Memory B cell (primary cell): Measurements from ENCODE around the gene NCOA5.

Experiments used
- ATAC-seq: fragments of 150-1000 bp; cut with Tn5 transposase; 2 replicates; pipeline ENCODE4 v1.10.0; 2021; ENCODE audit warnings: low read depth, mild to moderate bottlenecking, moderate library complexity
- DNase-seq, 2 donors: peaks; one replicate each; pipeline ENCODE4 v3.0.0; 2022; ENCODE audit warnings: low spot score in 2 of 2
- H3K27ac Mint-ChIP-seq: one replicate; pipeline ENCODE4 v1.8.0; 2022; ENCODE audit warnings: mild to moderate bottlenecking, moderate library complexity, mixed read lengths
- H3K27me3 Mint-ChIP-seq: one replicate; pipeline ENCODE4 v1.8.0; 2022; ENCODE audit warnings: mixed read lengths
- H3K36me3 Mint-ChIP-seq: one replicate; pipeline ENCODE4 v1.8.0; 2022; ENCODE audit warnings: mild to moderate bottlenecking, mixed read lengths
- H3K4me1 Mint-ChIP-seq: one replicate; pipeline ENCODE4 v1.8.0; 2022; ENCODE audit warnings: mixed read lengths
- H3K4me3 Mint-ChIP-seq: one replicate; pipeline ENCODE4 v1.8.0; 2022; ENCODE audit warnings: mild to moderate bottlenecking, moderate library complexity, mixed read lengths
- H3K9me3 Mint-ChIP-seq: one replicate; pipeline ENCODE4 v1.8.0; 2022; ENCODE audit warnings: mixed read lengths

NCOA5 gene

DNA sequence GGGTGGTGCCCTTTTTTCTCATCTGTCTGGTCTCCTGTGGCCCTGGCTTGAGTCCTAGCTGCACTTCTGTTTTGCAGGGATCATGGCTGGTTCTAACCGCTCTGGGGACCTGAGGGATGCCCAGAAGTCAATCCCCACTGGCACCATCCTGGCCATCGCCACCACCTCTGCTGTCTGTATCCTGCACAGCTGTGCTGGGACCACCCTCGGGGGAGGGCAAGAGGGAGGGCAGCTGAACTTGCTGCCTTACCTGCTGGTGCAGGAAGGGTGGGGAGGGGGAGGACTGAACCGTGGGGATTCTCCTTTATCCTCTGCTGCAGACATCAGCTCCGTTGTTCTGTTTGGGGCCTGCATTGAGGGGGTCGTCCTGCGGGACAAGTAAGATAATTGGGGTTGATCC, 46.2 kb downstream of the NCOA5 start:
- DNase-seq (no peak), ATAC-seq (no peak)
- Mint-ChIP-seq H3K27me3 (peaks cover 38% of the 10 kb centered on the region), H3K4me3 (no peak overlapping the region), H3K27ac (no peak overlapping the region), H3K4me1 (no peaks in the 10 kb centered on the region), H3K36me3 (no peaks in the 10 kb centered on the region), H3K9me3 (no peaks in the 10 kb centered on the region)

DNA sequence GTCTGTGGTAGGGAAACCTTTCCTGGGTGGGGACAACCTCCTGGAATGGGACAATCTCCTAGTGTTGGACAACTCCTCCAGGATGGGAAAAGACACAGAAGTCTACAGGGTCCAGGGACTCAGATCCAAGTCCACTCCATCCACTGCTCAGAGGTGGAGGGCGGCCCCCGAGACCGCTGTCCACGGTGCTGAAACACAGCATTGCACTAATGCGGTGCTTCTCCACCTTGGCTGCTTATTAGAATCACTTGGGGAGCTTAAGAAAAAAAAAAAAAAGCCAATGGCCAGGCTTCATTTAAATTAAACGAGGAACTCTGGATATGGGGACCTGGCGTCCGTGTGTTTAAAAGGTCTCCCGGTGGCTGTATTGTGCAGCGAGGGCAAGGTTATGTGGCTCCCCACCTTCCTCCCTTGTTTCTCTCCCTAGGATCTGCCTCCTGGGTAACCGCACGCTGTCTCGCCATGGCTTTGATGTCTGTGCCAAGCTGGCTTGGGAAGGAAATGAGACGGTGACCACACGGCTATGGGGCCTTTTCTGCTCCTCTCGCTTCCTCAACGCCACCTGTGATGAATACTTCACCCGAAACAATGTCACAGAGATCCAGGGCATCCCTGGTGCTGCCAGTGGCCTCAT, 48.7 kb downstream of the NCOA5 start:
- no peak for ATAC-seq
- H3K27me3 Mint-ChIP-seq: peaks cover 32% of the 10 kb centered on the region
- DNase-seq: peak; percentile 32 to 39

DNA sequence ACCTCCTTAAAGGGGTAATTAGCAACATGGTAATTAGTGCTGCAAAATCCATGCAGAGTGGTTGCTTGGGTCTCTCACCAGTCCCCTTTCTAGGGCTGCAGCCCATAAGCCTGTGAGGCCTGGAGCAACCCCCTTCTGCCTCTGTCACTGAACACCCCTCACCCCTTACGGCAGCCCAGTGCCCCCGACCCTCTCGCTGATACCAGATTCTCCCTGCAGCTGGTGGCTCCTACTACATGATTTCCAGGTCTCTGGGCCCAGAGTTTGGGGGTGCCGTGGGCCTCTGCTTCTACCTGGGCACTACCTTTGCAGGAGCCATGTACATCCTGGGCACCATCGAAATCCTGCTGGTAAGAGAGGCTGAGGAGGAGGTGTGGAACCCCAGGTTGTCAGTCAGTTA, 52.7 kb downstream of the NCOA5 start:
- H3K27me3 Mint-ChIP-seq: peaks cover 37% of the 10 kb centered on the region
- DNase-seq (no peak), ATAC-seq (no peak)
- no peaks in the 10 kb centered on the region for H3K36me3 Mint-ChIP-seq
- H3K4me3 Mint-ChIP-seq: no peak overlapping the region
- H3K9me3 Mint-ChIP-seq: no peaks in the 10 kb centered on the region
- H3K4me1 Mint-ChIP-seq: no peaks in the 10 kb centered on the region
- no peak overlapping the region for H3K27ac Mint-ChIP-seq

More for the DNA sequence above, 48.7 kb downstream of the NCOA5 start:
- Mint-ChIP-seq H3K4me1 (no peaks in the 10 kb centered on the region), H3K27ac (no peak overlapping the region), H3K4me3 (no peak overlapping the region), H3K36me3 (no peaks in the 10 kb centered on the region), H3K9me3 (no peaks in the 10 kb centered on the region)

DNA sequence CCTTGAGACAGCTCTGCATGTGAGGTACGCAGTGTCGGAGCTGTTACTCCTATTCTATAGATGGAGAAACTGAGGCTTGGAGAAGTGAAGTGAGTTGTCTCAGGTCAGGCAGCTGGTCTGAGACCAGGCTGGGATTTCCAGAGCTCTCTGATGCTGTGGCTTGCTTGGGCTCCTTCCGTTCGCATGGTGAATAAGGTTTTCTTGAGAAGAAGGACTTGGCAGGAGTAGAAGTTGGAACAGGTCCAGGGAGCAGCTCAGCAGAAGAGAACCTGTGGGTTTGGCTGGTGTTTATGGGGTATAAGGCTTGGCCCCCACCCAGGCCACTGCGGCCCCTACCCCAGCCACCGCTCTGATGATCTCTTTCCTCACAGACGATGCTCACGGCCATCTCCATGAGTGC, 53.4 kb downstream of the NCOA5 start:
- no peak overlapping the region for H3K4me3 Mint-ChIP-seq
- H3K27ac Mint-ChIP-seq: no peak overlapping the region
- ATAC-seq (no peak), DNase-seq (no peak)
- H3K9me3 Mint-ChIP-seq: no peaks in the 10 kb centered on the region
- H3K4me1 Mint-ChIP-seq: no peaks in the 10 kb centered on the region
- H3K36me3 Mint-ChIP-seq: no peaks in the 10 kb centered on the region
- peaks cover 31% of the 10 kb centered on the region for H3K27me3 Mint-ChIP-seq

DNA sequence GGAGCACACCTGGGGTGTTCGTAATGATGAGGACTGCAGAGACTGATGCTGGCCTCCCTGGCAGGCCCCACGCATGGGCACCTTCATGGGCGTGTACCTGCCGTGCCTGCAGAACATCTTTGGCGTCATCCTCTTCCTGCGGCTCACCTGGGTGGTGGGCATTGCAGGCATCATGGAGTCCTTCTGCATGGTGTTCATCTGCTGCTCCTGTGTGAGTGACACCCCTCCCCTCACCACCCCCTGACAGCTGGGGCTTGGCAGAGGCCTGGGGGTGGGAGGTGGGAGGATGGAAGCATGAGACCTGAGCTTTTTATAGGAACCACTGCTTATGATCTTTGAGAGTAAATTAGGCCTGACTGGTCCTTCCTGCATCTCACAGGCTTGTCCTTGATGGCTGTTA, 54.0 kb downstream of the NCOA5 start:
- ATAC-seq: no peak
- no peaks in the 10 kb centered on the region for H3K9me3 Mint-ChIP-seq
- H3K4me1 Mint-ChIP-seq: no peaks in the 10 kb centered on the region
- DNase-seq: no peak
- H3K27me3 Mint-ChIP-seq: peaks cover 29% of the 10 kb centered on the region
- H3K36me3 Mint-ChIP-seq: no peaks in the 10 kb centered on the region
- no peak overlapping the region for H3K27ac Mint-ChIP-seq
- H3K4me3 Mint-ChIP-seq: no peak overlapping the region

DNA sequence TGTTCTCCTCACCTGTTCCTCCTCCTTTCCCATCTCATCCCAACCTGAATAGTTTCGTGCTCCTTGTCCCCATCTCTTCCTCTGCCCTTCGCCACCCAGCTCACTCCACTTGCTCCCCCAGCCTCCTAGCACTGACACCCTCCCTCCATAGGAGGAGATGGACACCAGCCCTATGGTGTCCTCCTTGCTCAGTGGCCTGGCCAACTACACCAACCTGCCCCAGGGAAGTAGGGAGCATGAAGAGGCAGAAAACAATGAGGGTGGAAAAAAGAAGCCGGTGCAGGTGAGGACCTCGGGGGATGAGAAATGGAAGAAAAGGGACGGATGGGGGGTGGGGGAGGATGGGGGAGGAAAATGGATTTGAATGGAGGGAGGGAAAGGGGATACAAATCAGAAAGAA, 54.5 kb downstream of the NCOA5 start:
- ATAC-seq: no peak
- H3K27me3 Mint-ChIP-seq: peaks cover 27% of the 10 kb centered on the region
- H3K27ac Mint-ChIP-seq: no peak overlapping the region
- DNase-seq: no peak
- H3K9me3 Mint-ChIP-seq: no peaks in the 10 kb centered on the region
- no peaks in the 10 kb centered on the region for H3K36me3 Mint-ChIP-seq
- no peaks in the 10 kb centered on the region for H3K4me1 Mint-ChIP-seq
- no peak overlapping the region for H3K4me3 Mint-ChIP-seq

DNA sequence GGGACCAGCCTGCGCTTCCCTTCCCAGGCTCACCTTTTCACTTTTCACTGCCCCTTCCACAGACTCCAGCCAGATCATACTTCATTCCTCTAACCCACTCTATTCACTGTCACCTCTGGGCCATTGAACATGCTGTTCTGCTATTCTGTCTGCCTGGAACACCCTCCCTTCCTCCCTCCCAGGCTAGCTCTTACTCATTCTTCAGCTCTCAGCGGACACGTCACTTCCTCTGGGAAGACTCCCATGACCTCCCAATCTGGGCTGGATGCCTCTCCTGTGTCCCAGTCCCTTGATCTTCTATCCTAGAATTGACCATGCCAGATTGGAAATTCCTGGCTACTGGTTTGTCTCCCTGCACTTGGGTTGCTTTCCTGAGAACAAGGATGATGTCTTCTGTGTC, 55.7 kb downstream of the NCOA5 start:
- H3K9me3 Mint-ChIP-seq: no peaks in the 10 kb centered on the region
- no peaks in the 10 kb centered on the region for H3K36me3 Mint-ChIP-seq
- H3K27me3 Mint-ChIP-seq: peaks cover 28% of the 10 kb centered on the region
- no peak overlapping the region for H3K27ac Mint-ChIP-seq
- no peak for ATAC-seq
- DNase-seq: no peak
- no peak overlapping the region for H3K4me3 Mint-ChIP-seq
- H3K4me1 Mint-ChIP-seq: no peaks in the 10 kb centered on the region

DNA sequence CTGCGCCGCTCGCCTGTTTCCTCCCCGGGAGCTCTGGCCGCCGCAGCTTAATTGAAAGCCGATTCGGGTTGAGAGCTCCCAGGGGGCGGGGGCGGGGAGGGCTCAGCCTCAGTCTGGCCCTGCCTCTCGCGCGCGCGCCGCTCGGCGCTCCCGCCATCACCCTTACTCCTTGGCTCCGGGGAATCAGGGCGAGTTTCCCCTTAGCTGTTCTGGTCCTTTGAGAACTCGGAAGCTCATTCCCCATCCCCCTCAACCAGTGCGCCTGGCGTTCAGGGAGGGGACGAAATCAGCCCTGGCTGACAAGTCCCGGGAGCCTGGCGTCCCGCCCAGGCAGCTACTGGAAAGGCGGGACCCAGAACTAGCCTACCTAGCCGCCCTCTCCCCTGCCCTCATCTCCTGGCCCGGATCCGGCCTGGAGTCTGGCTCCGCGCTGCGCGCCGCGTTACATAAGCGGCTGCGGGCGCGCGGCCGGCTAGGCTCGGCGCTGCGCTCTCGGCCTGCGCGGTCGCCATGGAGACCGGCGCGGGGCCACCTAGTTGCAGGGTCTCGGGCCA, 58.0 kb downstream of the NCOA5 start:
- ATAC-seq: no peak
- H3K27me3 Mint-ChIP-seq: peaks cover 32% of the 10 kb centered on the region
- no peaks in the 10 kb centered on the region for H3K36me3 Mint-ChIP-seq

DNA sequence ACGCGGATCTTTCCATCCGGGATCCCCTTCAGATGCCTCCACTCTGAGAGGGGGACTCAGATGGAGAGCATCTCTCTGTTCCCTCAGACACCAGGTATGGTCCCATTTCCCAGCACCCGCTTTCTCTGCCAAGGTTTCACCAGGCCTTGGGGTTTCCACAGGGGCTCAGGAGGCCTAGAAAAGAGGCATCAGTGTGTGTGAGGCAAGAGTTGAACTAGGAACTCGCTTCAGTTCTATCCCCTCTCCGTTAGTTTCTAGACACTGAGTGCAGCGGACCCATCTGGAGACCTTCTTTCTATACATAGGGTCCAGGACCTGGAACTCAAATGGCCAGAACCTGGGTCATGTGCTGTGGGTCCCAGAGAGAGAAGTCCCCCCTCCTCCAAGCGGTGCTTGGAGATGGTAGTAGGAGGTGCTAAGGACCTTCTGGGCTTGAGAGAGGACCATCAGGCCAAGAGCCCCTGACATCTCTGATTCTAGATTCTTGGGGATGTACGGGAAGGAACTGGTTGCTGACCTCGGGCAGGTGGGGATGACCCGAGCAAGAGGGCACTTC, 58.7 kb downstream of the NCOA5 start:
- ATAC-seq: no peak
- Mint-ChIP-seq H3K4me3 (no peak overlapping the region), H3K9me3 (no peaks in the 10 kb centered on the region), H3K27me3 (peaks cover 28% of the 10 kb centered on the region), H3K27ac (no peak overlapping the region), H3K4me1 (no peaks in the 10 kb centered on the region), H3K36me3 (no peaks in the 10 kb centered on the region)
- no peak for DNase-seq

More for the DNA sequence above, 58.0 kb downstream of the NCOA5 start:
- no peaks in the 10 kb centered on the region for H3K4me1 Mint-ChIP-seq
- no peak for DNase-seq
- H3K4me3 Mint-ChIP-seq: no peak overlapping the region
- no peak overlapping the region for H3K27ac Mint-ChIP-seq
- no peaks in the 10 kb centered on the region for H3K9me3 Mint-ChIP-seq

DNA sequence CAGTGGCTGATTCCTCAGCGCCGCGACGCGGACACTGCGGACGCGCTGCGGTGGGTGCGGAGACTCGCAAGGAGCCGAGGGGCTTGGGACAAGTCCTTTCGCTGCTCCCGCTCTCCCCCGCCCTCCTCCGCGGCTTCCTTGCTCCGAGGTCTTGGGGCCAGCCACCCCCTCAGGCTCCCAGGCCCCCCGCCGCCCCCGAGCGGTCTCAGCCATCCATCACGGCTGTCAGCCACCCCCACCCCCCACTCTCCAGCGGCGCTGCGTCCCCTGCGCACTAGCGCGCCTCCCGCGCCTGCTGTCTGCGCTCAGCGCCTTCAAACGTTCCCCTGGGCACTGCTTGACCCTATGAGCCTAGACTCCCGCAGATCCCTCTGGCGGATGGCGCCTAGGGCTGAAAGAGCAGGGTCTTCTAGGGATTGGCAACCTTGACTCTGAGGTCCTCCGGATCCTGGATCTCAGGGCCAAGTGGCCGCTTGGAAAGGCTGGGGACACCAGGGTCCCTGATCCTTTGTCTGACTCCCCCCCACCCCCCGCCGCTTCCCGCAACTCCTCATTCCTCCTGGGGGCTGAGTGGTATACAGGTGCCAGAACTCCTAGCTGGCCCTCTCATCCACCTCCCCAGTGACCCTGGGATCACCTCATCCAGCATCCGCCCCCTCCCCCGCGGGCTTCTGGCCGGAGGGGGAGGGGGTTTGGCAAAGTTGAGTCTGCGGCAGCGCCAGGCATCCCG, 59.3 kb downstream of the NCOA5 start:
- Mint-ChIP-seq H3K27me3 (peaks cover 30% of the 10 kb centered on the region), H3K9me3 (no peaks in the 10 kb centered on the region), H3K4me3 (no peak overlapping the region), H3K36me3 (no peaks in the 10 kb centered on the region), H3K4me1 (no peaks in the 10 kb centered on the region), H3K27ac (no peak overlapping the region)
- DNase-seq: no peak
- ATAC-seq: no peak

DNA sequence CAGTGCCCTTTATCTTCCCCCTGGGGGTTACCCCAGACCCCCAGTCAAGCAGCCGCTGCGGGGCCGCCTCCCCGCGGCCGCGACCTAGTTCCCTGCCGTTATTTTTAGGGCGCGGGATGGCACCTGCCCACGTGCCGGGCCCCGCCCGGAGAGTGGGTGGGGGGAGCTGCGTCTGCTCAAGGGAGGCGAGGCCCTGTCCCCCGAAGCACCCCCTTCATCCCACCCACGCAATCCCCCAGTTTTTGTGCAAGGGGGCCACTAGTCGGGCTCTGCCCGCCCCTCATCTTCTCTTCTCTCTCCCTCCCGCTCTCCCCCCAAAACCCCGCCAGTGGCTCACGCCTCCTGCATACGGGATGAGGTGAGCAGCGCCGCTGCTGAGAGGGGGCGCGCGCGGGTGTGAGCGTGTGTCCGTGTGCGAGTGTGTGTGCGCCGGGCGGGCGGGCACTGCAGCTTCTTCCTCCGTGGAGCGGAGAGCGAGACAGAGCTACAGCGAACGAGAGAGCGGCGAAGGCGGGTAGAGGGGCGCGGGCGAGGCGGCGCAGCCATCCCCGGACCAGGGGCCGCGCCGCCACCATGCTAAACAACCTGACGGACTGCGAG, 60.9 kb downstream of the NCOA5 start, which contains the start of gene SLC12A5:
TSS of gene SLC12A5 (plus strand) at position 444 of the 600 bp plus-strand sequence. CDS start at position 574, 130 bp downstream.
- no peak within 1 kb of the TSS for H3K27ac Mint-ChIP-seq
- H3K27me3 Mint-ChIP-seq: peaks cover 30% of the 10 kb centered on the region
- DNase-seq: no peak

DNA sequence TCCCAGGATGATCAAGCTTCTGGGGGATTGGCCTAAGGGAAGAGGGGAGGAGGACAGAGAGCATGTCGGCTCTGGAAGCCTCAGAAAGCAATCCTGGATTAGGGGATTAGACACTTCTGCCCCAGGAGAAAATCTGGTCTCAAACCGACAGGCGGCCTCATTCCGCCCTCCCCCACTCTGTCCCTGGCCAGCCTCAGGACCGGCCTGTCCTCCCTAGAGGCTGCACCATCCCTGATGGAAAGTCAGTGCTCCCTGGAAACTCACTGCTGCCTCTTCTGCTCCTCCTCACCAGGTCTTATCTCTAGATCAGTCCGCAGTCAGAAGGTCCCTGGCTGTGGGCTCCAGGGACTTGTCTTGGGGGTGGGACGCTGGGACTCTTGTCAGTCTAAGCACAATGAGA, 61.7 kb downstream of the NCOA5 start:
- Mint-ChIP-seq H3K4me3 (no peak overlapping the region), H3K9me3 (no peaks in the 10 kb centered on the region), H3K27ac (no peak overlapping the region), H3K27me3 (peaks cover 32% of the 10 kb centered on the region), H3K36me3 (no peaks in the 10 kb centered on the region), H3K4me1 (peaks cover 5% of the 10 kb centered on the region)
- DNase-seq (no peak), ATAC-seq (no peak)

More for the DNA sequence above, 60.9 kb downstream of the NCOA5 start, which contains the start of gene SLC12A5:
- no peaks in the 10 kb centered on the region for H3K4me1 Mint-ChIP-seq
- H3K9me3 Mint-ChIP-seq: no peaks in the 10 kb centered on the region
- ATAC-seq: no peak
- H3K36me3 Mint-ChIP-seq: no peaks in the 10 kb centered on the region
- H3K4me3 Mint-ChIP-seq: no peak within 1 kb of the TSS

DNA sequence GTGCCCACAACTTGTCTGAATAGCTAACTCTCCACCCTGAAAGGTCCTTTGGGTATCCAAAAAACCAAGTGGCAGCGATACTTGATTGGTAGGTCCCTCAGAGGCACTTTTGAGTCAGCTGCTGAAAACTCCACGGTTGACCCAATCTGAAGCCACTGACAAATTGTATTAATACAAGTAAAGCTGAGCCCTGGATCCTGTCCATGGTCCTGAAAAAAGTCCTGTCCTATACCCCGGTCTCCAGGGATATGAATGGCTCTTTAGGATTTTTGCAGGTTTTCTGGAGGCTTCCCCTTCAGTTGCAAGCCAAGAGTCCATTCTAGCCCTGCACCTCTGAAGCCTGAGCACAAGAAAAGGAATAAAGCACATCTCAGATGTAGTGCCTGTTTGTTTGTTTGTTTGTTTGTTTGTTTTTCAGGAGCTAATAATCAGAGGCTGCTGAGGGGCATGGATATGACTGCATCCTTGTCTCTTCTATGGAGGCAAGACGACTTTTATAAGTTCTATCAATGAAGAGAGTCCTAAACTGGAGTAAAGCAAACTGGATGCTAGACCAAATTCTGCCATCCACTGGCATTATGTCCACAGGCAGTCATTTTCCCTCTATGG, 62.4 kb downstream of the NCOA5 start:
- Mint-ChIP-seq H3K27me3 (peaks cover 27% of the 10 kb centered on the region), H3K4me3 (no peak overlapping the region), H3K27ac (no peak overlapping the region), H3K36me3 (no peaks in the 10 kb centered on the region), H3K4me1 (peaks cover 8% of the 10 kb centered on the region), H3K9me3 (no peaks in the 10 kb centered on the region)
- DNase-seq: no peak
- ATAC-seq: no peak

DNA sequence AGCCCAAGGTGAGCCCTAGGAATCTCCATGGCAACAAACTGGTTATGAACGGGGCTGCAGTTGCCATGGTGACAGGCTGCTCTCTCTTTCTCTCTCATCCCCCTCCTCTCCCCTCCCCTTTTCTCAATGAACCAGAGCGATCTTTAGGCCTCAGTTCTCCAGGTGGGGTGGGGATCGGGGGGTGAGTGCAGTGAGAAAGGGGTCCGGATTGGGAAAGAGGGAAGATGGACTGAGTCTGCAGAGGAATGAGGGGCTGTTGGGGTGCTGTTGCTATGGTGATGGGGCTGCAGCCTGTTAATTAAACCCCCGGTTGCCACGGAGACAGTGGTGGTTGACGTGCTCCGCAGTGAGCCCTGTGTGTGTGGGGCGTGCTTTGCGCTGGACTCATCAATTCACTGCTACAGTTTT, 64.4 kb downstream of the NCOA5 start:
- H3K4me3 Mint-ChIP-seq: no peak overlapping the region
- H3K27ac Mint-ChIP-seq: no peak overlapping the region
- ATAC-seq (no peak), DNase-seq (no peak)
- H3K4me1 Mint-ChIP-seq: peaks cover 21% of the 10 kb centered on the region
- H3K27me3 Mint-ChIP-seq: peaks cover 33% of the 10 kb centered on the region
- H3K36me3 Mint-ChIP-seq: no peaks in the 10 kb centered on the region
- no peaks in the 10 kb centered on the region for H3K9me3 Mint-ChIP-seq
